Erythroblast (primary cell): Measurements from ENCODE around the gene LRIG1.

Experiments
- DNase-seq, 2 experiments: peaks; one replicate each; lab custom pipeline; 2025; lab: John Stamatoyannopoulos, UW
- GATA1 ChIP-seq: IDR thresholded peaks from 2 replicates; pipeline ENCODE4 v1.6.1; 2011; ENCODE audit warnings: low read depth, mild to moderate bottlenecking, control low read depth, low read length, moderate library complexity
- POLR2A ChIP-seq: IDR thresholded peaks from 2 replicates; pipeline ENCODE4 v1.6.1; 2011; ENCODE audit warnings: mild to moderate bottlenecking, low read length

The LRIG1 gene

GRCh38 chr3:66396888-66397287, 103.9 kb downstream of the LRIG1 start:
- no peak for DNase-seq

GRCh38 chr3:66396161-66396760, 104.6 kb downstream of the LRIG1 start:
- TF ChIP-seq POLR2A (no peak), GATA1 (no peak)

More at GRCh38 chr3:66396888-66397287, 103.9 kb downstream of the LRIG1 start:
- TF ChIP-seq POLR2A (no peak), GATA1 (no peak)

DNA sequence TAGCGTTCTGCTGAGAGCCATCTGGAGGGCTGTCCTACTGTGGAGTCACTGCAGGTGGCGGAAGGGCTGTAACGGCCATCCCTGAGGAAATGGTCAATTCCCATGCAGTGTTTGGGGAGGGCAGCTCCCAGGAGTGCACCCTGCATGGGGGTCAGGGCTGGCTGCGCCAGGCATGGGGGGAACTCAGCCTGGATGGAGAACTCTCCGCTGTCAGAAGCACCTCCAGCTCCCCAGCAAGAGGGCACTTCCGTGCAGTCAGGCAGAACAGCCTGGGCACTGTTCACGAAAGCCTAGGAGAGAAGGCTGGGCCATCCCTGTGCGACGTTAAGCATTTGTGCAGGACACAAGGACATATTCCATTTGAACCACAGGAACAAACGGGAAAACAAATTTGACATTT, 105.2 kb downstream of the LRIG1 start:
- DNase-seq = no peak
- no peak for TF ChIP-seq GATA1
- TF ChIP-seq POLR2A = no peak

More at GRCh38 chr3:66396161-66396760, 104.6 kb downstream of the LRIG1 start:
- DNase-seq = no peak

- DNase-seq = no peak
- TF ChIP-seq POLR2A = no peak
- no peak for TF ChIP-seq GATA1
These were observed 106.0 kb downstream of the LRIG1 start for GRCh38 chr3:66394753-66395249.

GRCh38 chr3:66394019-66394752, 106.6 kb downstream of the LRIG1 start:
- TF ChIP-seq GATA1 (no peak), POLR2A (no peak)
- no peak for DNase-seq

GRCh38 chr3:66393333-66394005, 107.4 kb downstream of the LRIG1 start:
- no peak for DNase-seq
- no peak for TF ChIP-seq POLR2A
- TF ChIP-seq GATA1 = no peak

DNA sequence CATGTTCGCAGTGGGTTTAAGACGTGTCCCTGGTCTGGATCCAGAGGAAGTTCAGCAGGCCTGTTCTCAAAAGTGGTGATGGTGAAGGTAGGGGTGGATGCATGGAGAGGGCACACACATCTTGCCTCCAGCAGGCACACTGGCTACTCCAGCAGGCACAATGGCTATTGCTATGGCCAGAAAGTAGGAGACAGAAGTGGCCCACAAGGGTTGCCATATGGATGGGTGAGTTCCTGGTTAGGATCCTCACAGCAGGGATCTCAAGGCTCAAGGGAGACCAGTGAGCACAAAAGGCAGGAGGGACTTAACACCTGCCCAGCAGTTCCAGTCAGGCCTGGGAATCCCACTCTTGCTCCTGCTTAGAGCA, 107.9 kb downstream of the LRIG1 start:
- TF ChIP-seq GATA1 (no peak), POLR2A (no peak)
- no peak for DNase-seq

- TF ChIP-seq POLR2A (no peak), GATA1 (no peak)
- no peak for DNase-seq
These were observed 108.3 kb downstream of the LRIG1 start for GRCh38 chr3:66392512-66392911.

GRCh38 chr3:66390013-66390412, 110.8 kb downstream of the LRIG1 start:
- no peak for DNase-seq

DNA sequence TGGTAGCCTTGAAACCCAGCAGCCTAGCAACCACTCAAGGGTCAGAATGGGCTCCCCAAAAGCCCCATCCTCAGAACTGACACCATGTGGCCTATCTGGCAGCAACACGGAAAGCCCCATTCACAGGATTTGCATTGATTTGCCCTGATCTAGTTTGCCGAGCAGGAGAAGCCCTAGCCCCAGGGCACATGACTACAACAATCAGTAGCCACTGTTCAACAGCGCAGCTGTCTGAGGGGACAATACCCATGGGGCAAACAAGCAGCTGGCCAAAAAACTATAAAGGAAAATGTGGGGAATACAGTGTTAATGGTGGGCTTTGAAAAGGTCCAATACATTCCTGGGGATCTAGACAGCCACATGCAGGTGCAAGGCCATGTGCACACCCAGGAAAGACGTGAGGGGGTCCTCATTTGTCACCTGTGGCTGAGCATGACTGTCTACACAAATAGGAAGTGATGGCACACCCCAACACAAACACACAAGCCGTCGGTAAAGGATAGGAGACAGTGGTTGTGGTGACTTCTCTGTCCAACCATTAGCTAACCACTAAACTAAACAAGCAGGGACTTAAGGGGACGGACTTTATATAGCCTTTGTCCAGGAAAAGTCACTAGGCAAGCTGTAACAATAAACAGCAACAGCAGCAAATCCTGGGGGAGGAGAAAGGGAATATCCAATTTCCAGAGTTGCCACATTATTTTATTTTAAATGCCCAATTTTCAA, 113.7 kb downstream of the LRIG1 start:
- TF ChIP-seq GATA1 (no peak), POLR2A (no peak)
- DNase-seq = no peak

More at GRCh38 chr3:66390013-66390412, 110.8 kb downstream of the LRIG1 start:
- TF ChIP-seq POLR2A (no peak), GATA1 (no peak)

DNA sequence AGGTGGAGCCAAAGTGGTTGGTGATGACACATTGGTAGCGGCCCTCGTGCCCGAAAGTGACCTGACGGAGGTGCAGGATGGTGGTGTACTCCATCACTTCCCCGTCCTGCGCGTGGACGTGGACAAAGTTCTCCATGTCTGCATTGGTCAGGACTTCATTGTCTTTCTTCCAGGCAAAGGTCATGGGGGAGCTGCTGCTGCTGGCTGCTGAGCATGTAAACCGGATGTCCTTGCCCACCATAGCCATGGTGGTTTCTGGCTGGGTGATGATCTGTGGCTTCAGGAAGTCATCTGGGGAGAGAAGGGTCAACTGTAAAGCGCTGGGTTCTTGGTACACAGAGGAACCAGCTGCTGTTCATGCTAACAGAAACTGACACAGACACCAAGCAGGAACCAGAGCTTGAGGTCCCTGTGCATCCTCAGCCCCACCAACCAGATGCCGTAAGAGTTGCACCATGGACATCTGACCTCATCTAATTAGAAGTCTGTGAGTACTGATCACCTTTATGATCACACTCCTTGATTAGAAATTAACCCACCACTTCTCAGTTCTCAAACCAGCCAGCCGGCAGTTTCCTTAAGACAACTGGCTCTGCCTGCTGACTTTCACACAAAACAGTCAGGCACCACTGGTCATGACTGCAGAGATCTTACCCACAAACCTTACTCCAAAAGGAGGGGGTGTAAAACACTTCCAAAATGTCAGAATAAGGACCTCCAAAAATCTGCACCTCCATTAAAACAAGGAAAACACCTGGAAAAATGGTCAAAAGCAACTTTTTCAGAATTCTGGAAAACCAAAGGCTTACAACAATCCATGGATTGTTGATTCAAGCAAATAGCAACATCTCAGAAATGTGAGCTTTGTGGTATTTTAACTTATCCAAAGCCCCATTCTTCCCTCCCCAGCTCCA, 114.6 kb downstream of the LRIG1 start:
- TF ChIP-seq GATA1 = no peak
- no peak for DNase-seq

- TF ChIP-seq GATA1 (no peak), POLR2A (no peak)
- DNase-seq = no peak
These were observed 115.8 kb downstream of the LRIG1 start for GRCh38 chr3:66385066-66385465.
